Mesothelial cell of epicardium (in vitro differentiated cells): Measurements from ENCODE around the gene TMEM235. TPM values are rescaled to one million over a fixed set of nuclear protein-coding genes. Genes with fewer than 3 reads are reported as not detected.

Experiments used
- DNase-seq, 2 experiments: peaks; one replicate each; pipeline ENCODE4 v3.0.0; 2021; ENCODE audit warnings: low spot score in 2 of 2; ENCODE audit not compliant: unreplicated experiment in 2 of 2
- H3K27ac Mint-ChIP-seq: 2 replicates; pipeline ENCODE4 v1.8.0; 2021; ENCODE audit warnings: mixed read lengths
- H3K27me3 Mint-ChIP-seq: 2 replicates; pipeline ENCODE4 v1.8.0; 2021; ENCODE audit warnings: low read depth, mixed read lengths
- H3K36me3 Mint-ChIP-seq: 2 replicates; pipeline ENCODE4 v1.8.0; 2021; ENCODE audit warnings: mixed read lengths
- H3K4me1 Mint-ChIP-seq: 2 replicates; pipeline ENCODE4 v1.8.0; 2021; ENCODE audit warnings: mixed read lengths
- H3K4me3 Mint-ChIP-seq: 2 replicates; pipeline ENCODE4 v1.8.0; 2021; ENCODE audit warnings: mild to moderate bottlenecking, moderate library complexity, mixed read lengths
- H3K9me3 Mint-ChIP-seq: 2 replicates; pipeline ENCODE4 v1.8.0; 2021; ENCODE audit warnings: mixed read lengths
- CTCF ChIP-seq: fragments of 200-600 bp; sonication (generic); IDR thresholded peaks from one replicate; pipeline ENCODE4 v1.5.0; 2021; ENCODE audit warnings: antibody characterized with exemption; ENCODE audit not compliant: unreplicated experiment
- total RNA-seq: library from RNA; stranded (reverse); gene quantifications from 3 replicates; pipeline ENCODE4 v1.2.1, GENCODE V29; 2021

The TMEM235 gene
- total RNA-seq, 1 donor from 2014 or later = 1.5 TPM

- no peak overlapping the region for H3K4me3 Mint-ChIP-seq
- no peak for DNase-seq
- TF ChIP-seq CTCF = no peak
- H3K27me3 Mint-ChIP-seq = peaks cover 21% of the 10 kb centered on the region
- no peak overlapping the region for H3K27ac Mint-ChIP-seq
- H3K9me3 Mint-ChIP-seq = no peaks in the 10 kb centered on the region
- peaks cover 4% of the 10 kb centered on the region for H3K4me1 Mint-ChIP-seq
- H3K36me3 Mint-ChIP-seq = peaks cover 6% of the 10 kb centered on the region
Measured at GRCh38 chr17:78226055-78226758, 5.2 kb upstream of the TMEM235 start.

GRCh38 chr17:78226759-78227454 lies 4.5 kb upstream of the TMEM235 start:
- Mint-ChIP-seq H3K4me3 (no peak overlapping the region), H3K27me3 (peaks cover 27% of the 10 kb centered on the region)

GRCh38 chr17:78227455-78227916 lies 3.9 kb upstream of the TMEM235 start:
- Mint-ChIP-seq H3K9me3 (no peaks in the 10 kb centered on the region), H3K36me3 (peaks cover 6% of the 10 kb centered on the region), H3K27me3 (peaks cover 32% of the 10 kb centered on the region), H3K27ac (no peak overlapping the region), H3K4me1 (peaks cover 4% of the 10 kb centered on the region), H3K4me3 (no peak overlapping the region)
- no peak for TF ChIP-seq CTCF
- DNase-seq = no peak

More at GRCh38 chr17:78226759-78227454, 4.5 kb upstream of the TMEM235 start:
- peaks cover 4% of the 10 kb centered on the region for H3K4me1 Mint-ChIP-seq
- peaks cover 6% of the 10 kb centered on the region for H3K36me3 Mint-ChIP-seq
- DNase-seq = no peak
- no peaks in the 10 kb centered on the region for H3K9me3 Mint-ChIP-seq
- no peak for TF ChIP-seq CTCF
- no peak overlapping the region for H3K27ac Mint-ChIP-seq

GRCh38 chr17:78228176-78228575 lies 3.3 kb upstream of the TMEM235 start:
- DNase-seq = no peak
- H3K36me3 Mint-ChIP-seq = peaks cover 6% of the 10 kb centered on the region
- H3K27me3 Mint-ChIP-seq = peaks cover 39% of the 10 kb centered on the region
- peaks cover 4% of the 10 kb centered on the region for H3K4me1 Mint-ChIP-seq
- no peak for TF ChIP-seq CTCF
- no peak overlapping the region for H3K27ac Mint-ChIP-seq
- H3K4me3 Mint-ChIP-seq = no peak overlapping the region
- no peaks in the 10 kb centered on the region for H3K9me3 Mint-ChIP-seq

- Mint-ChIP-seq H3K9me3 (no peaks in the 10 kb centered on the region), H3K27ac (no peak overlapping the region), H3K4me3 (no peak overlapping the region), H3K27me3 (peaks cover 44% of the 10 kb centered on the region), H3K4me1 (peaks cover 4% of the 10 kb centered on the region), H3K36me3 (no peaks in the 10 kb centered on the region)
- no peak for TF ChIP-seq CTCF
- no peak for DNase-seq
Measured at GRCh38 chr17:78230252-78230962, 1.0 kb upstream of the TMEM235 start.
